B cell (primary cell): Measurements from ENCODE around the gene SLC9C2.

ENCODE experiments used
- EZH2 ChIP-seq: IDR thresholded peaks from 2 replicates; pipeline ENCODE4 v1.6.1; 2012; ENCODE audit warnings: borderline replicate concordance, low read depth, mild to moderate bottlenecking, moderate library complexity, low read length; ENCODE audit not compliant: insufficient read depth, poor library complexity, severe bottlenecking
- TF ChIP-seq, protein P1 (sequence below): fragments of 200-600 bp; IDR thresholded peaks from one replicate; pipeline ENCODE4 v1.8.0; 2022; ENCODE audit warnings: antibody characterized with exemption, mild to moderate bottlenecking

DNA sequence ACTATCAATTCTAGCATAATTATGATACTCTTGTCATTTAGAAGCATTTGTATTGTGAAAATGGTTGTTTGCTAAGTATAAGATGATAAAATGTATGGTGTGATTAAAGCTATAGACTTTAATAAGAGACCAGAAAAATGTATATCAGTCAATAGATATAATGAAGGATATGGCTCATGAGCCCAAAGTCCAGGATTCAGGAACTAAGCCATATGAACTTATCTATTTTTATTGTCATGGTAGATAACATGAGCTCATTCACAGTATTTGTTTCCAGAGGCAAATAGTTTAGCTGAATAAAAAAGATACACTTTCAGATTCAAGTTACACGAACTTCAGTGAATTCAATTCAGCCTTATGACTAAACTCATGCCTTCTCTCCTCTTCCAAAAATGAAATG lies 93.1 kb downstream of the SLC9C2 start:
- TF ChIP-seq, protein P1, sequence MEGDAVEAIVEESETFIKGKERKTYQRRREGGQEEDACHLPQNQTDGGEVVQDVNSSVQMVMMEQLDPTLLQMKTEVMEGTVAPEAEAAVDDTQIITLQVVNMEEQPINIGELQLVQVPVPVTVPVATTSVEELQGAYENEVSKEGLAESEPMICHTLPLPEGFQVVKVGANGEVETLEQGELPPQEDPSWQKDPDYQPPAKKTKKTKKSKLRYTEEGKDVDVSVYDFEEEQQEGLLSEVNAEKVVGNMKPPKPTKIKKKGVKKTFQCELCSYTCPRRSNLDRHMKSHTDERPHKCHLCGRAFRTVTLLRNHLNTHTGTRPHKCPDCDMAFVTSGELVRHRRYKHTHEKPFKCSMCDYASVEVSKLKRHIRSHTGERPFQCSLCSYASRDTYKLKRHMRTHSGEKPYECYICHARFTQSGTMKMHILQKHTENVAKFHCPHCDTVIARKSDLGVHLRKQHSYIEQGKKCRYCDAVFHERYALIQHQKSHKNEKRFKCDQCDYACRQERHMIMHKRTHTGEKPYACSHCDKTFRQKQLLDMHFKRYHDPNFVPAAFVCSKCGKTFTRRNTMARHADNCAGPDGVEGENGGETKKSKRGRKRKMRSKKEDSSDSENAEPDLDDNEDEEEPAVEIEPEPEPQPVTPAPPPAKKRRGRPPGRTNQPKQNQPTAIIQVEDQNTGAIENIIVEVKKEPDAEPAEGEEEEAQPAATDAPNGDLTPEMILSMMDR = no peak
- no peak for TF ChIP-seq EZH2
